GM11168 (cell line): Measurements from ENCODE around the gene GIGYF2.
"Not testable (repeated sequence)": the region's sequence is repeated elsewhere in the genome, so short reads cannot be mapped to it uniquely, and the experiment has no call there.

Experiments used
- in situ Hi-C: fragments of 300-500 bp; cut with MboI; formaldehyde crosslinking; loops from one replicate; pipeline ENCODE4 v1.12.0; 2022; ENCODE audit warnings: low sequenced_read_pairs; ENCODE audit not compliant: unreplicated experiment

Gene GIGYF2

DNA sequence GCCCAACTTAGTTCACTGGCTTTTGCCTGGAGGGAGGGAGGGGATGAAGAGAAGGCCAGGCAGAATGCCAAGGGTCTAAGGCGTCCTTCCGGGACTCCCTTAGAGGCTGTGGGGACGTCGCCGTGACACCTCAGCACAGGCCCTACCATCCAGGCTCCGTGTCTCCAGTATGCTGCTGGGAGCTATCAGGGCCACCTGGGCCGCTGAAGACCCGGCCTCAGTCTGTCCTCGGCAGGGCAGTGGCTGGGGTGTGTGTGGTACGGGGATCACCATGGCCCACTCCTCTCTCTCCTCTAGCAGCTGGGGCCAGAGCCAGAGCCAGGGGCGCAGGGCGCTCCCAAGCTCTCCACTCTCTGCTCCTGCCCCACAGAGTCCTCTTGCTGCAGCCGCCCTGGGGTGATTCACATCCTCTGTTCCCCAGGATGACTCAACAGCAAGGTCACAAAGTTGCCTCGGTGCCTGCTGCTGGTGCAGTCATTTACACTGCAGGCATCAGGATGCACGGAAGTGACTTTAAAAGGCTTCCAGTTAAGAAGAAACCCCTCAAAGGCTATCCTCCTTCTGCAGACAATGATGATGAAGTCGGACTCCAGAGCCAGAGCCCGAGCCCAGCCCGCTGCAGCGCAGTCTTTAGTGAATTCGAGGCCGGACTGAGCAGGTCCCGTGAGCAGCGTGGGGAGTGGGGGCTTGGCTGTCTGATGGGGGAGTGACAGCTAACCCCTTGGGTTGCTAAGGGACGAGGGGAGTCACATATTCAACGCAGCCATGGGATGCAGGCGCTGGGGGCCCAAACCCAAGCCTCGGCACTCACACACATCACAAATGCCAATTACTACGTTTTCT, 204.8 kb downstream of the GIGYF2 start:
- in situ Hi-C loops, result no loop called here

DNA sequence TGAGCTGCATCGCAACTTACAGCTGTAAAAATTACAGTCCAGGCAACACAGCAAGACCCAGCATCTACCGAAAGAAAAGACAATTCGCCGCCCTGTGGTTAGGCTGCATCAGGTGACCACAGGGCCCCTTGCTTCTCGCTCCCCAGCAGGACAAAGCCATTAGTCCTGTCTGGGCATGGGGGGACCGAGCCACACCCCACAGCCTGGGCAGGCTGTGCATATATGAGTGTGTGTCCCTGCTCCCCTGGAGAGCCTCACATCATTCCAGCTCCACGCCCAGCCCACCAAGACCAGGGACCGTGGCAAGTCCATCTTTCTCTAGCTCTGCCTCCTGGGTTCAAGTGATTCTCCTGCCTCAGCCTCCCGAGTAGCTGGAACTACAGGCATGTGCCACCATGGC, 206.9 kb downstream of the GIGYF2 start:
- in situ Hi-C loops, result no loop called here

DNA sequence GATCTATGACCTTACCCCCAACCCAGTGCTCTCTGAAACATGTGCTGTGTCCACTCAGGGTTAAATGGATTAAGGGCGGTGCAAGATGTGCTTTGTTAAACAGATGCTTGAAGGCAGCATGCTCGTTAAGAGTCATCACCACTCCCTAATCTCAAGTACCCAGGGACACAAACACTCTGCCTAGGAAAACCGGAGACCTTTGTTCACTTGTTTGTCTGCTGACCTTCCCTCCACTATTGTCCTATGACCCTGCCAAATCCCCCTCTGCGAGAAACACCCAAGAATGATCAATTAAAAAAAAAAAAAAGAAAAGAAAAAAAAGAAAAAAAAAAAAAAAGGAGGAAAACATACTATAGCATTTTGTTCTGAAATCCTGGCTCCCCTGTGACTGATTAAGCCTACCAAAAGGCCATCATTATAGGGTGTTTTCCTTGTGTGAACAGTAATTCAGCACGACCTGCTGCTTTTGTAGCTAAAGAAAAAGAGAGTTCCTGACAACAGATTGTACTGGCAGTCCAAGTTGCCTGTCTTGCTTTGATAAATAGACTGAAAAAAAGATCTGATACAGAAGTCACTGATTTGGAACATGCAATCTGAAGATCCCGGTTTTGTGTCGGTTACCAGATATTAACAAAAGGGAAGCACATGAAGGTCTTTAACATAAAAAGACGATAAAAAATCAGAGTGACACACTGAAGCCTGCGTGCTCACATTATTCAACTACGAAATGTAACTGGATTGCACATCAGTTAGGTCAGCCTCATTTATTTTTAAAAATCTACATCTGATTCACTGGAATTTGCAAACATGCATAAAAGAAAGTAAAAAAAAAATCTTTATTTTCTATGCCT, 210.0 kb downstream of the GIGYF2 start:
- in situ Hi-C loops, result not testable (repeated sequence)

DNA sequence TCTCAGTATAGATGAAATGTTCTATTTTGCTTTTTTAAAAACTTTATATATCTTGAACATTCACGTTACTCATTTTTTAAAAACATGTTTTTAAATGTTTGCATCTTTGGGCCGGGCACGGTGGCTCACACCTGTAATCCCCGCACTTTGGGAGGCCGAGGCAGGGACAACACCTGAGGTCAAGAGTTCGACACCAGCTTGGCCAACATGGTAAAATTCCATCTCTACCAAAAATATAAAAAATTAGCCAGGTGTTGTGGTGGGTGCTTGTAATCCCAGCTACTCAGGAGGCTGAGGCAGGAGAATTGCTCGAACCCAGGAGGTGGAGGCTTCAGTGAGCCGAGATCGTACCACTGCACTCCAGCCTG, 210.6 kb downstream of the GIGYF2 start:
- in situ Hi-C loops, result not testable (repeated sequence)

DNA sequence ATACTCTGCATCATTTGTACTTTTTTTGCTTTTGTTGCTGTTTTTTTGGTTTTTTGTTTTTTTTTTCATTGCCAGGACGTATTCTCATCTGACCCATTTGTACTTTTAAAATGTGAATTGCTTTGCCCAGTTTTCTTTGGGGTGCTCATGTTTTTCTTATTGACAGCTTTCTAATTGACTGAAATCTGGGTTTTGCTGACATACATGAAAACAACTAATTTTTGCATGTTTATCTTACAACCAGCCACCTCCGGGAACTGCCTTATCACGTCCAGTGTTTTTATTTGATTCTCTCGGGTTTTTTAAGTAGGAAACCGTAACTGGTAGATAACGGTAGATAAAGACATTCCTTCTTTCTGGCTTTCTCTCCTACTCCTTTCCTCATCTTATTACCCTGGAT, 211.6 kb downstream of the GIGYF2 start:
- in situ Hi-C loops, result no loop called here
